ENCODE measurements around the gene WDR48.
A peak's percentile ranks its signal among the peaks of the same experiment; 100 is the strongest.

WDR48 gene

GRCh38 chr3:39100500-39100886 lies 48.7 kb downstream of the WDR48 start:
- TF ChIP-seq CTCF (IDR thresholded peaks at IDR 0.05), result no peak
- Histone ChIP-seq H3K9ac (no peak overlapping the region), H3K4me2 (ENCODE audit: low read length) (no peak overlapping the region), H3K27me3 (ENCODE audit: control insufficient read depth, insufficient read depth, low read length) (no peaks in the 10 kb centered on the region), H2AFZ (no peak overlapping the region), H3K36me3 (ENCODE audit: control insufficient read depth, insufficient read depth, low read length) (no peaks in the 10 kb centered on the region), H3K27ac (no peak overlapping the region), H3K4me3 (ENCODE audit: low read depth, low read length) (no peak overlapping the region), H3K79me2 (peaks cover 9% of the 10 kb centered on the region), H3K4me1 (peaks cover under 1% of the 10 kb centered on the region), H3K9me3 (ENCODE audit: control insufficient read depth, low read length) (no peaks in the 10 kb centered on the region)

- Histone ChIP-seq H3K79me2 (peaks cover 11% of the 10 kb centered on the region), H3K27ac (no peak overlapping the region), H3K4me3 (ENCODE audit: low read depth, low read length) (no peak overlapping the region), H3K9ac (no peak overlapping the region), H2AFZ (no peak overlapping the region), H3K4me2 (ENCODE audit: low read length) (no peak overlapping the region), H3K27me3 (ENCODE audit: control insufficient read depth, insufficient read depth, low read length) (no peaks in the 10 kb centered on the region), H3K9me3 (ENCODE audit: control insufficient read depth, low read length) (no peaks in the 10 kb centered on the region), H3K36me3 (ENCODE audit: control insufficient read depth, insufficient read depth, low read length) (no peaks in the 10 kb centered on the region), H3K4me1 (peaks cover 4% of the 10 kb centered on the region)
- peak; percentile 54 for TF ChIP-seq CTCF (IDR thresholded peaks at IDR 0.05)
Measured at GRCh38 chr3:39101022-39101689, 49.3 kb downstream of the WDR48 start.

GRCh38 chr3:39102504-39103323 lies 50.9 kb downstream of the WDR48 start:
- Histone ChIP-seq H3K4me1 (peaks cover 4% of the 10 kb centered on the region), H3K79me2 (peaks cover 19% of the 10 kb centered on the region), H3K4me2 (ENCODE audit: low read length) (no peak overlapping the region), H3K27ac (no peak overlapping the region), H3K9ac (no peak overlapping the region), H3K36me3 (ENCODE audit: control insufficient read depth, insufficient read depth, low read length) (no peaks in the 10 kb centered on the region), H3K4me3 (ENCODE audit: low read depth, low read length) (no peak overlapping the region), H2AFZ (no peak overlapping the region), H3K9me3 (ENCODE audit: control insufficient read depth, low read length) (no peaks in the 10 kb centered on the region), H3K27me3 (ENCODE audit: control insufficient read depth, insufficient read depth, low read length) (no peaks in the 10 kb centered on the region)
- no peak for TF ChIP-seq CTCF (IDR thresholded peaks at IDR 0.05)

- TF ChIP-seq CTCF (IDR thresholded peaks at IDR 0.05), result no peak
- H3K4me1 ChIP-seq, result peaks cover 4% of the 10 kb centered on the region
- H3K4me2 ChIP-seq (ENCODE audit: low read length), result no peak overlapping the region
- H3K36me3 ChIP-seq (ENCODE audit: control insufficient read depth, insufficient read depth, low read length), result no peaks in the 10 kb centered on the region
- no peaks in the 10 kb centered on the region for H3K9me3 ChIP-seq (ENCODE audit: control insufficient read depth, low read length)
- no peak overlapping the region for H3K27ac ChIP-seq
- no peaks in the 10 kb centered on the region for H3K27me3 ChIP-seq (ENCODE audit: control insufficient read depth, insufficient read depth, low read length)
- no peak overlapping the region for H2AFZ ChIP-seq
- H3K4me3 ChIP-seq (ENCODE audit: low read depth, low read length), result no peak overlapping the region
- no peak overlapping the region for H3K9ac ChIP-seq
- peaks cover 19% of the 10 kb centered on the region for H3K79me2 ChIP-seq
Measured at GRCh38 chr3:39103324-39103693, 51.5 kb downstream of the WDR48 start.
